GM12872 (cell line): ENCODE data around the gene APCDD1L.

Source experiments
- TF ChIP-seq, protein P1 (sequence below): IDR thresholded peaks from 3 replicates; pipeline ENCODE4 v1.5.1; 2011; ENCODE audit warnings: low read depth, mild to moderate bottlenecking, low read length, moderate library complexity; ENCODE audit not compliant: insufficient read depth

APCDD1L gene

GRCh38 chr20:58497724-58498469 is 17.3 kb downstream of the APCDD1L start:
- TF ChIP-seq, protein P1, sequence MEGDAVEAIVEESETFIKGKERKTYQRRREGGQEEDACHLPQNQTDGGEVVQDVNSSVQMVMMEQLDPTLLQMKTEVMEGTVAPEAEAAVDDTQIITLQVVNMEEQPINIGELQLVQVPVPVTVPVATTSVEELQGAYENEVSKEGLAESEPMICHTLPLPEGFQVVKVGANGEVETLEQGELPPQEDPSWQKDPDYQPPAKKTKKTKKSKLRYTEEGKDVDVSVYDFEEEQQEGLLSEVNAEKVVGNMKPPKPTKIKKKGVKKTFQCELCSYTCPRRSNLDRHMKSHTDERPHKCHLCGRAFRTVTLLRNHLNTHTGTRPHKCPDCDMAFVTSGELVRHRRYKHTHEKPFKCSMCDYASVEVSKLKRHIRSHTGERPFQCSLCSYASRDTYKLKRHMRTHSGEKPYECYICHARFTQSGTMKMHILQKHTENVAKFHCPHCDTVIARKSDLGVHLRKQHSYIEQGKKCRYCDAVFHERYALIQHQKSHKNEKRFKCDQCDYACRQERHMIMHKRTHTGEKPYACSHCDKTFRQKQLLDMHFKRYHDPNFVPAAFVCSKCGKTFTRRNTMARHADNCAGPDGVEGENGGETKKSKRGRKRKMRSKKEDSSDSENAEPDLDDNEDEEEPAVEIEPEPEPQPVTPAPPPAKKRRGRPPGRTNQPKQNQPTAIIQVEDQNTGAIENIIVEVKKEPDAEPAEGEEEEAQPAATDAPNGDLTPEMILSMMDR: no peak

GRCh38 chr20:58497076-58497641 is 18.0 kb downstream of the APCDD1L start:
- TF ChIP-seq, protein P1: no peak

- TF ChIP-seq, protein P1: no peak
Measured at GRCh38 chr20:58496429-58496769, 18.8 kb downstream of the APCDD1L start.

DNA sequence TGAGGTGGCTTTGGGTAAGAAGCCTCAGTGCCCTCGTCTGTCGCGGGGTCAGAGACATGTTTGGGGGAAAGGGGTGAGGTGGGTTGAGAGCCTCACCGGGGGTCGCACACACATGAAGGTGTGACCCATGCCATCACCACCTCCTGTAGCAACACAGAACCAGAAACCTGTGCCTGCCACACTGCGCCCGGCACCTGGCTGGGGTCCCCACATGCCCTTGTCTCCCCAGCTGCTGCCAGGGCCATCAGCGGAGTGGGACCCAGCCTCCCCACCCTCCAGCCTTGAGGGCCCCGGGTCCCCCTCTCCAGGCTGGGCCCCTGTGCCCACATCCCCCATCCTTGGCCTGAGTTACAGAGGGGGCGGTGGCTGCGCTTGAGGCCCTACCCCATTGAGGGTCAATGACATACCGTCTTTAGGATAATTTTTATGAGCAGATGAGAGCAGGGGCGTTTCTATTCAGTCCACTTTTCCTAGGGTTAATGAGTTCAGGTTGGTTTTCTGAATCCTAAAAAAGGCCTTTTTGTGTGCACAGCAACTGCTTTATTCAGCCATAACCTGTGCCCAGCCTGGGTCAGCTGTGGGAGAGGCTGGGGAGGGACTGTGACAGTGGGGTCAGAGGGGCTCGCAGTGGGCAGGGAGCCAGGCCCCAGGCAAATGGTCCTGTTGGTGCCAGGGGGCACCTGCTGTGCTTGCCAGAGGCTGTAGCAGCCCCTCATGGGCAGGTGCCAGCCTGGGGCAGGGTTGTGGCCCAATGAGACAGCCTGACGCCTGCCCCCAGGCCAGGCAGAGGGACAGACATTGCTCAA is 19.4 kb downstream of the APCDD1L start:
- TF ChIP-seq, protein P1: no peak

- TF ChIP-seq, protein P1: no peak
Measured at GRCh38 chr20:58494923-58495622, 20.1 kb downstream of the APCDD1L start.

DNA sequence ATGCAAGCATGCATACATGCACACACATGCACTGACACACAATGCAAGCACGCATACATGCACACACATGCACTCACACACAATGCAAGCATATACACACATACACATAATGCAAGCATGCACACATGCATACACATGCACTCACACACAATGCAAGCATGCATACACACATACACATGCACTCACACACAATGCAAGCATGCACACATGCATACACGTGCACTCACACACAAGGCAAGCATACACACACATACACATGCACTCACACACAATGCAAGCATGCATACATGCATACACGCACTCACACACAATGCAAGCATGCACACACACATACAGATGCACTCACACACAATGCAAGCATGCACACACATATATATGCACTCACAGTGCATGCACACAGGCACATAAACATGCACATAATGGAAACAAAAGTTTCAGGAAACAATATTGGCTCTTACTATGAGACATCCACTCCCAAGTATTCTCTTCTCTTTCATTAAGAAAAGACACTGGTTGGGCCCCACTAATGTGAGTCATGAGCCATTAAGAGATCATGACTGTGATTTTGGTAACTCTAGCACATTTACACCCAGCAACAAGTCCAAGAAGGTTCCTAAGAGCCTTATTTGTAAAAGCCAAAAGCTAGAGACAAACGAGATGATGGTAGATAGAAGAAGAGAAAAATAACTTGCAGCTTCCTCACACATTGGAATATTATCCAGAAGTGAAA is 22.2 kb downstream of the APCDD1L start:
- TF ChIP-seq, protein P1: no peak
